G401.6 (cell line): Measurements from ENCODE around the gene RNF212.
"Not testable (repeated sequence)": the region's sequence is repeated elsewhere in the genome, so short reads cannot be mapped to it uniquely, and the experiment has no call there.

Experiments
- FAIRE-seq: peaks from 2 replicates; lab custom pipeline; 2012; peaks lifted over from hg19 to GRCh38; lab: Jason Lieb, UNC

RNF212 gene

GRCh38 chr4:1113311-1114009 lies at the start of gene RNF212:
RNF212 (minus strand) TSS chr4:1113564; CDS start chr4:1113464, 100 bp downstream.
- FAIRE-seq, result no peak

- FAIRE-seq, result no peak
Observed at GRCh38 chr4:1160351-1160750, 47.0 kb upstream of the RNF212 start.

DNA sequence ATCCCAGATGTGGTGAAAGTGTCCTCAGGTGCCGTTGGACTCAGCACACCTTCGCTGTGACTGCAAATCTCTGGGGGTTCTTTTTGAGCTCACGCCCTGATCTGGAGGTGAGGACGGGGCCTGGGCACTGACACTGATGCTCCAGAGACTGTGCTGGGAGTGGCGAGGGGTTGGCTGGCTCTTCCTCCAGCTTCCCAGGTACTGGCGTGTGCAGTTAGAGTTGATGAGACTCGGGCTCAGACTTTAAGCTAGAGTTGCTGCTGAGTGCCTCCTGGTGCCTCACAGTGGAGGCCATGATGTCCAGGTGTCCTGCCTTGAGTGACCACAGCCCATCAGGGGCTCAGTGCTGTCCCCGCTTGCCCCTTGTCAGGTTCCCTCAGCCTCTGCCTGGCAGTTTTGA lies 42.7 kb upstream of the RNF212 start:
- FAIRE-seq, result no peak

DNA sequence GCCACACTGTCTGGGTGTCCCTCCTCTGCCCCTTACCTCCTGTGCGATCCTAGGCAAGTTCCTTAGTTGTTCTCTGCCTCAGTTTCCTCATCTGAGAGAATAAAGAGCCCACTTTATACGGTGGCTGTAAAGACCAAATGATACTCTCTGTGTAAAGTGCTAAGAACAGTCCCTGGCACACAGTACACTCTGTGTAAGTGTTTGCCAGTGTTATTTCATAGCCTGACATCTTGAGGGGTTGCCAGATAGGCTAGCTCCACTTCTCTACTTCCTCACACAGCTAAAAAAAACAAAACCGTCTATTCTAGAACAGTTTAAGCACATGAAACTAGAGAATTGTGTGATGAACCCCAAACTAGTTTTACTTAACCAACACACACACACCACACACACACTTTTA lies 42.0 kb upstream of the RNF212 start:
- FAIRE-seq, result no peak

GRCh38 chr4:1154523-1155182 lies 41.3 kb upstream of the RNF212 start:
- FAIRE-seq, result no peak

DNA sequence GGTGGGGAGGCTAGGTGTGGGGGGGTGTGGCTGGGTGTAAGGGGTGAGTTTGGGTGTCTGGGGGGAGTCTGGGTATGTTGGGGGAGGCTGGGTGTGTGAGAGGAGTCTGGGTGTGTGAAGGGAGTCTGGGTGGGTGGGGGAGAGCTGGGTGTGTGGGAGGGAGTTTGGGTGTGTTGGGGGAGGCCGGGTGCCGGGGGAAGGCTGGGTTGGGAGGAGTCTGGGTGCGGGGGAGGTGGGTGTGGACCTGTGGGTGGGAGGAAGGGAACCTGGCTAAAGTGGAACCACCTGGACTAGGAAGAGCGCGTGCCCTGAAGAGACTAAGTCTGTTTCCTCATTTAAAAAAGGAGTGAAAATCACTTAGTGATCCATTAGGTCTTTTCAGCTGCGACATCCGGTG lies 40.8 kb upstream of the RNF212 start:
- FAIRE-seq, result no peak

DNA sequence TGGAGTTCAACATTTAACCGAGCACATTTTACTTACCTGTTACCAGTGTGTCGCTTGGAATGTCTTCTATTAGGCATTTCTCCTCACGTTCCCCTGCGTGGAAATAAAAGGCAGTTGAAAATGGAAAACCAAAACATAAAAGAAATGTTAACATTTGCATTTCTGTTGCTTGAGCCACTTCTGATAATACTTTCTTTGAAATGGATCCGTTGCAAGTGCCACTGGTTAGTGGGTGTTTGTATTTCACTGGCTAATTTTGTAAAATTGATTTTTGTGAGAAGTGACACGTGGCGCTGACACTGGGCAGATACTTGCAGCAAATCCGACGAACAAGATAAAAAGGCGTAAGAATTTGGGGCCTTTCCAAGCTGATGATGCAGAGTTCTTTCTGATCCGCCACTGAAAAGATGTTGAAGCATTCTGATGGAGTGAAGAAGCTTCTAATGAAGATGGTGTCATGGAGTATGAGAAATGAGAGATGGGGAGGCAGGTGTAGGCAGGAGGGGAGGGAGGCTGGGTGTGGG lies 40.3 kb upstream of the RNF212 start:
- no peak for FAIRE-seq

- FAIRE-seq, result no peak
Observed at GRCh38 chr4:1152290-1152689, 38.9 kb upstream of the RNF212 start.

DNA sequence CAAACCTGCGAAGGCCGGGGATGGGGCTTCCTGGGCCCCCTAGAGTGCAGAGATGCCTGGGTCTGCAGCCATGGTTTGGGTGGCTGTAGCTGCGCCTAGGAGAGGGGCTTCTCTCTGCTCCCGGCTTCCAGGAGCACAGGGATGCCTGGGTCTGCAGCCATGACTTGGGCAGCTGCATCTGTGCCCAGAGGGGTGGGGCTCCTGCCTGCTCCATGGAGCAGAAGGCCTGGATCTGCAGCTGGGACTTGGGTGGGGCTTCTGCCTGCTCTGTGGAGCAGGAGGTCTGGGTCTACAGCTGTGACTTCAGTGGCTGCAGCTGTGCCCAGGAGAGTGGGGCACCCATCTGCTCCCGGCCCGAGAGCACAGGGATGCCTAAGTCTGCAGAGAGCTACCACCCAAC lies 38.2 kb upstream of the RNF212 start:
- no peak for FAIRE-seq

DNA sequence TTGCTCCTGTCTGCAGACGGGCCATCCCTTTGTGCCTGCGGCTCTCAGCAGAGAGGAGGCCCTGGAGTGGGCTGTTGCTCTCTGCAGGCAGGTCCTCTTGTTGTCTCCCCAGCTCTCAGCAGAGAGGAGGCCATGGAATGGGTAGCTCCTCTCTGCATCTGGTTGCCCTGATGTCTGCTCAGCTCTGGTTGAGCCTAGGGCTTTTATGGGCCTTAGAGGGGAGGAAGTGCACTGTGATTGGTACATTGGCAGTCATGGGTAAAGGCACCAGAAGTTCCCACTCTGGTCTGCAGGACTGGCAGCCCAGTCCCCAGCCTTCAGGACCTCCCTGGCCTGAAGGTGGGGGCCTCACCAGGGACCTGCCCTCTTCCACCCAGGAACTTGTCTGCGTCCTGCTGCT lies 37.5 kb upstream of the RNF212 start:
- FAIRE-seq, result no peak

- FAIRE-seq, result no peak
Observed at GRCh38 chr4:1139860-1140259, 26.5 kb upstream of the RNF212 start.

- no peak for FAIRE-seq
Observed at GRCh38 chr4:1137850-1138249, 24.5 kb upstream of the RNF212 start.

- peak; percentile 27 for FAIRE-seq
Observed at GRCh38 chr4:1137063-1137776, 23.9 kb upstream of the RNF212 start.

DNA sequence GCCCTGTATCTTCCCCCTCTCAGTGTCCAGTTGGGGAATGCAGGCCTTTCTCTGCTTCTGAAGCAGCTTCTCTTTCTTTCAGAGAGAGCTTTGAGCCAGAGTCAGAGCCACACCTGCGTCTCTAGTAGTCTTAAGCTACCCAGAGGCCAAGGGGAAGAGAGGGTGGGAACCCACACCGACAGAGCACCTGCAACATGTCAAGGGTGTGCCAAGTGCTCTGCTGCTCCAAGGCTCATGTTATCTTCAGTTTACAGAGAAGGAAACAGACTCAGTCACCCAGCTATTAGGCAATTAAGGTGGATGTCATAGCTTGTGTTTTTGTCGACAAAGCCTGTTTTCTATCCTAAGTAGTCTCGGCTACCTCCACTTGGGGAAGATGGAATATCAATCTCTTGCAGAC lies 22.7 kb upstream of the RNF212 start:
- no peak for FAIRE-seq

- FAIRE-seq, result no peak
Observed at GRCh38 chr4:1133033-1133432, 19.7 kb upstream of the RNF212 start.

- peak; percentile 48 for FAIRE-seq
Observed at GRCh38 chr4:1130316-1131186, 17.2 kb upstream of the RNF212 start.

DNA sequence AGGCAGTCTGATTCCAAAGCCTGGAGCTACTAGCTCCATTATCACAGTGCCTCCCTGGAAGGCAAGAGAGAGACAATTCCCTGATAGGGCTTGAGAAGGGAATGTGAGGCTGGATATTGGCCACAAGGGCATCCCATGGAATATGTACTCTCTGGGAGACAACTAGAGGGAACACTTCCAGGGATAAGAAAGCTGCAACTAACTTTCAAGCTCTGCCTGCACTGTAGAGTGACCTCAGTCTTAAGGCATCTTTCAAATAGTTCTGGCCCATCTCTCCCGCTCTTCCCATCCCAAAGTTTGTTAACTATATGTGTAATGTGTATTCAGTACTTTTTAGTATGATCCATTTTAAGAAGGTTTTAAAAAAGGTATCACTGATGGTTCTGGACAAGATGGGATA lies 13.1 kb upstream of the RNF212 start:
- no peak for FAIRE-seq

DNA sequence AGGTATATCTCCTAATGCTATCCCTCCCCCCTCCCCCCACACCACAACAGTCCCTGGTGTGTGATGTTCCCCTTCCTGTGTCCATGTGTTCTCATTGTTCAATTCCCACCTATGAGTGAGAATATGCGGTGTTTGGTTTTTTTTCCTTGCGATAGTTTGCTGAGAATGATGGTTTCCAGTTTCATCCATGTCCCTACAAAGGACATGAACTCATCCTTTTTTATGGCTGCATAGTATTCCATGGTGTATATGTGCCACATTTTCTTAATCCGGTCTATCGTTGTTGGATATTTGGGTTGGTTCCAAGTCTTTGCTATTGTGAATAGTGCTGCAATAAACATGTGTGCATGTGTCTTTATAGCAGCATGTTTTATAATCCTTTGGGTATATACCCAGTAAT lies 12.1 kb upstream of the RNF212 start:
- FAIRE-seq, result not testable (repeated sequence)

DNA sequence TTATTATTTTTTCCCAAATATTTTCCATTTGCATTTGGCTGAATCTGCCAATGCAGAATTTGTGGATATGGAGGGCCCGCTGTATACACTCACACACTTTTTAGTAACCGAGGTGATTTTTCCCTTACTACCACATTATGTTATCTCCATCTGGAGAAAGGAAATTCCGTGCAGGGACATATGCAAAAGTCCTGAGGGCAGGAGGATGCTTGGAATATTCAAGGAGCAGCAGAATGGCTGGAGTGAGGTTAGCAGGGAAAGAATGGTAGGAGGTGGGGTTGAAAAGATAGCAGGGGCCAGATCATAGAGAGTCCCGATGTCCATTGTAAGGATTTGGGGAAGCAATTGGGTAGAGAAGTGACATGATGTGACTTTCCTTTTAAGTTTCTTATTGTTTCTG lies 11.5 kb upstream of the RNF212 start:
- FAIRE-seq, result no peak

- no peak for FAIRE-seq
Observed at GRCh38 chr4:1122505-1122904, 9.1 kb upstream of the RNF212 start.

DNA sequence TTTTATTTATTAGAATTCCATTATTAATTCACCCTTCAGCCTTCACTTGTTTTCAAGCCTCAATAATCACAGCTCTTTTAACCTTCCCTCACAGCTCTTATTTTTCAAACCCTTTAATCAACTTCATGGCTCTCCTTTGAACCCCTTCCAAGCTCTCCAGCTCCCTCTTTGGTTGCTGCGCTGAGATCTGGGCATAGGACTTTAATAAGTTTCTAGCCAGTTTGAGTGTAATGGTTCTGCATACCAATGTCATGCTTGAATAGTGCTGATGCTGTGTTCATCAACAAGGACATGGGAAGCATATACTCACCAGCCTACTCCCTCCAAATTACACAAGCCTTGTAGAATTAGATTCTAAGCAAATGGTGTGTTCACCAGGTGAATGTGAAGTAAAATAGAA lies 3.5 kb upstream of the RNF212 start:
- no peak for FAIRE-seq
